ENCODE data around the gene SOST.

Gene SOST

DNA sequence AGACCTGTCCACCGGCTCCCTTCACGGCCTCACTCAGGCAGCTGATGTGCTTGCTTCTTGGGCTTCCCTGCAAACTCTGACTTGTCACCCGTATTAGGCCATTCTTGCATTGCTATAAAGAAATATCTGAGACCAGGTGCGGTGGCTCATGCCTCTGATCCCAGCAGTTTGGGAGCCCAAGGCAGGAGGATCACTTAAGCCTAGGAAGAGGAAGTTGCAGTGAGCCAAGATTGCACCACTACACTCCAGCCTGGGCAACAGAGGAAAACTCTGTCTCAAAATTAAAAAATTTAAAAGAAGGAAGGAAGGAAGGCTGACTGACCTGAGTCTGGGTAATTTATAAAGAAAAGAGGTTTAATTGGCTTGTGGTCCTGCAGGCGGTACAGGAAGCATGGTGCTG, 17.0 kb downstream of the SOST start:
- DNase-seq (ENCODE audit: low read depth) = no peak

DNA sequence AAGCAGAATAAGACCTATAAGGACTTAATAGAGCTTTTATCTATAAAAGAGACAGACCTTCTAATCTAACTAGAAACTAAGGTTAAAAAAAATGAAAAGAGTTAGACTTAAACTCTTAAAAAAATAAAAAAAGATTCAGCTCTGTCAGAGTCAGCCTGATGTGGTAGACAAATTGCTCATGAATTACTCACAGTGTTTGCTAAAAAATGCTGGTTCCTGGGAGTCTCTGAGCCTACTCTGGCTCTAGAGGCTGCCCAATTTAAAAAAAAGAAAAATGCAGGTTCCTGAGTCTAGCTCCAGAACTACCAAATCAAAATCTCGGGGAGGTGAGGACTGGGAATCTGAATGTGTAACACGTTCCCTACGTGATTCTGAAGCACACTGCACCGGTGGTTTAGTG, 18.1 kb downstream of the SOST start:
- DNase-seq (ENCODE audit: low read depth) = no peak

GRCh38 chr17:43737722-43738121, 20.9 kb downstream of the SOST start:
- no peak for DNase-seq (ENCODE audit: low read depth)

GRCh38 chr17:43736389-43736788, 22.2 kb downstream of the SOST start:
- no peak for DNase-seq (ENCODE audit: low read depth)

DNA sequence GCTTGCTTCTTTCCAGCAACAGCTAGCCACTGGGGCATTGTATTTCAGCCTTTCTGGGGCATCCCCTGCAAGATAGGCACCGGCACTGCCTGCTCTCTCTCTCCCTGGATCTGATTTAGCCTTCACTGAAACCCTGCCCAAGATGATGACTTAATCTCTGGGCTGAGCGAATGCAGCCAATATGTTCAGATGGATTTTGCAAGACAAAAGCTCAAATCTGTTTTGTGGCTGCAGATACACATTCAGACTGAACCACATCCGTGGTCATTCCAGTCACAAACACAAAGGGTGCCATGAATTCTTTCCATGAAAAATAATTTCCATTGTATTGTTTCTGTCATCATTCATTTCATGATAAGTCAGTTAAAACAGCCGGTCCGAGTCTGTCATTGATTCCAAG, 24.2 kb downstream of the SOST start:
- DNase-seq (ENCODE audit: low read depth) = no peak

DNA sequence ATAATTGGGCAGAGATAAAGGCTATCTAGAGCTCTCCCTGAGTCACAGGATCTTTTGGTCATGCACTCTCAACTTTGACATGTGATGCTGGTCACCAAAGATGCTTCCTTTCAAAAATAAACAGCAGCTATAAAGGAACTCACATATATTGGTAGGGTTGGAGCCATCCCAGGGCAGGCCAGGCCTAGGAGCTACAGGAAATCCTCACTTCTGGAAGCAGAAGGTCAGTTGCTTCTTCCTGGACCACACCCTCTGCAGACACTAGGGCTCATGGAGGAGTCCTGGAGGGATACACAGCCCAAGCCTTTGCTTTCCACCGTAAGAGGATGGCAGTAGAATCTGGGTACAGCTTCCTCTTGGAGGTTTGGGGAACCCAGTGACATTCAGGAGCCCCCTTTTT, 24.6 kb downstream of the SOST start:
- no peak for DNase-seq (ENCODE audit: low read depth)

DNA sequence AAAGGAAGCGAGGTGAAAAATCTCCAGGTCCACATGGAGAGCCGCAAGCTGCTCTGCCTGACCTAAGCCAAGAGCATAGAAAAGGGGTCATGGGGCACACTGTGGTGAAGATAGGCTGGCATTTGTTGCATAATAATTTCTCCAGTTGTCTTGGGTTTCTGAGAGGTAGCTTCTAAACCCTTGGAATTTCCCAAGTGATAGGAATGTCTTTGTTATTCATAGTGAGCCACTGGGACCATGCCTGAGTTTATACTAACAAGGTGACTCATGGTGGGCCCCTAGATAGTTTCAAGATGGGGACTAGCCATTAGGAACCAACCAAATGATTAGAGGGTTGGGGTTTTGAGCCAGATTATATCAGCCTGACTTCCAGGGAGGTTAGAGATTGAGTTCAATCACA, 25.6 kb downstream of the SOST start:
- no peak for DNase-seq (ENCODE audit: low read depth)

DNA sequence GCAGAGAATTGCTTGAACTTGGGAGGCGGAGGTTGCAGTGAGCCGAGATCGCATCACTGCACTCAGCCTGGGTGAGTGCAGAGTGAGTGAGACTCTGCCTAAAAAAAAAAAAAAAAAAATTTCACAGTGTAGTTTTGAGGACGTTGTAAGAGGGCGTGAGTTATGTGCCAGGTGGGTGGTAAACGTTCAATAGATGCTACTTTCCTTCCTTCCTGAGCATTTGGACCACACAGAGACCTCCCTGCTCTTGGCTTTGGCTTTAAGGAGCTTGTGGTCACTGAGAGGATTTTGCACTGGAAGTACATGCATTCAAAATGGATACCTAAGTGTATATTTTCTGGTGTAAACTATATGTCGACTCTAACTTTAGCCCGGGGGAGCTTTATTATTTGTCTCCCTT, 30.5 kb downstream of the SOST start:
- no peak for DNase-seq (ENCODE audit: low read depth)

DNA sequence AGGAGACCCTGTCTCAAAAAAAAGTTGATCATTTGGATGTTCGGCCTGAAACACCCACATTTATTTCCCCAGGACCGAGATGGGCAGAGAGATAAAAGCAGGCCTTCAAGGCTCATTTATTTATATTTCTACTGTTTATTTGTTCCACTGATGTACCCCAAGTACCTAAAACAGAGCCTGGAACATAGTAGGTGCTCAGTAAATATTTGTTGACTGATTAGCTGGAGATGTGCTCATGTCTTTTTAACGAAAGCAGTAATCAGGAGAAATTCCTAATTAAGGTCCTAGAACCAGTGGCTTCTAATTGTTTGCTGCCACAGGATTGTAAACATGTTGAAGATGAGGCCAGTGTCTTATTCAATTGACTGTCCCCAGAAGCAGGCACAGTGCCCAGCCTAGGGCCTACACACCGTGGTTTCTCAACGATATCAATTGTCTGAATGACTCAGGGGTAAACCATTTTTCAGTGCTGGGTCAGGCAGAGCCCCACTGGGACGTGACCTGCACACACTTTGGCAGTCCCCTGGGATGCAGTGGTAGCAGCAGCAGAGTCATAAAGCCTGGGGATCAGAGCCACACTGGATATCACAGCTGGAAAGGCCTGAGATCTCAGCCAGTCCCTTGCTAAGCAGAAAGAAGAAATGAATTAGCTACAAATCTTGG, 34.8 kb downstream of the SOST start:
- no peak for DNase-seq (ENCODE audit: low read depth)

GRCh38 chr17:43722870-43723665, 35.5 kb downstream of the SOST start:
- DNase-seq (ENCODE audit: low read depth) = no peak

- DNase-seq (ENCODE audit: low read depth) = no peak
These were observed 36.3 kb downstream of the SOST start for GRCh38 chr17:43722269-43722619.

GRCh38 chr17:43721537-43722268, 36.9 kb downstream of the SOST start:
- DNase-seq (ENCODE audit: low read depth) = no peak

DNA sequence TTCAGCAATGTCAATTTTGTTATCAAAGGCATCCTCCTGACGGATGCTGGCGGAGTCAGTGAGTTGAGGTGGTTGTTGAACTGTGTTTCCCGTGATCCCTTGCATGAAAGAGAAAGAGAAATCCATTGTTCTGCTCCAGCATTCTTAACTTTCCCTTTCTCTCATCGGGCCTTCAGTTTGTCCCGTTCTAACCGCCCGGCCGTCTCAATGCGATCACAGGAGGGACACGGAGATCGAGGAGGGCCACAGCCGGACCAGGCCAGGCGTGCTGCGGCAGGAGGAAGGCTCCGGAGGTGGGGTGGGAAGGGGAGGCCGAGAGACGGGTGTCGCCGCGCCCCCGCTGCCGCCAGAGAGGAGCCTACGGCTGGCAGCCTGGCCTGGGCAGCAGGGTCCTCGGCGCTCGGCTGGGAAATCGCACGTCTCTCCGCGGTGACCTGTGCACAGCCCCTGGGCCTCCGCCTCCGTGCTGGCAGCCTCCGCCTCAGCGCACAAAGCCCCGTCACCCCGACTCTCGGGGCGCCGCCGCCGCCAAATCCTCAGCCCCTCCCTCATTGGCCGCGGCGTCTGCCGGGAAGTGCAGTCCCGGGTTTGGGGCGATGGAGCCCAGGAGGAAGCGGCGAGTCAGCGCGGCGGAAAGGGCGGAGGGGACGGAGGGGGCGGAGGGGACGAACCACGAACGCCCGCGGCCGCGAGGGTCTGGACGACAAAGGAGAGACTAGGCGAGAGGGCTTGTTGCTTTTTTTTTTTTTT, 38.1 kb downstream of the SOST start:
- peak; percentile 64 for DNase-seq (ENCODE audit: low read depth)

- DNase-seq (ENCODE audit: low read depth) = no peak
These were observed 39.0 kb downstream of the SOST start for GRCh38 chr17:43719578-43719977.

DNA sequence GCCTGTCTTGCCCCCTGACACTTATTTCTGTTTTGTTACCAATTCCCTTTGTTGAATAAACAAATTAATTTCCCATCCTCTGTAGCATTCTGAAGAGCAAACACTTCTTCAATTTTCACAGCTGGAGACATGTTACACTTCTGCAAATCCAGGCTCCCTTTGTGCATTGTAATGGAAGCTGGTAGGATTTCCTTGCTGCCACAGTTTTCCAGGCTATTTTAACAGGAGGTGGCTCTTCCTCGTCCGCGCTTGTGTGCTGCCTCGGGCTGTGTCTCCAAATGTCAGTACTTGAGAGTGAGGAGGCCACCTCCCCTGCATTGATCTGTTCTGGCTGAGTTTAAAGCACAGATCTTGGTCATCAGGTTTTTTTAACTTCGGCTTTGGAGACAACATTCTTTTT, 40.0 kb downstream of the SOST start:
- no peak for DNase-seq (ENCODE audit: low read depth)

DNA sequence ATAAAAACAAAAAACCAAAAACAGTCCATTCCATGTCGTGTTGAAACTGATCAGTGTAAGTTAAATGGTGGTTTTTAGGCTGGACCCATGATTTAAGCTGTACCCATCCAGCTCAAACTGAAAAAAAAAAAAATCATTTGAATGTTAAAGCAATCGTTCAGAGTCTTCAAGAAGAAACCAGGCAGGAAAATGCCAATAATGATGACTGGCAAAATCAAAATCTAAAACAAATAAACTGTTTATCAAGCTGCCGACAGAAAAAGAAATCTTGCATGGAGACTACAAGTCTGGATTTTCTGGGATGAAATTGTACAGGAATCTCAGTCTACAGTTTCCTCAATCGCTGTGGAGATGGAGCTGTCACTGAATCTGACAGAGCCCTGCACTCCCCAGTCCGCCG, 40.7 kb downstream of the SOST start:
- no peak for DNase-seq (ENCODE audit: low read depth)

DNA sequence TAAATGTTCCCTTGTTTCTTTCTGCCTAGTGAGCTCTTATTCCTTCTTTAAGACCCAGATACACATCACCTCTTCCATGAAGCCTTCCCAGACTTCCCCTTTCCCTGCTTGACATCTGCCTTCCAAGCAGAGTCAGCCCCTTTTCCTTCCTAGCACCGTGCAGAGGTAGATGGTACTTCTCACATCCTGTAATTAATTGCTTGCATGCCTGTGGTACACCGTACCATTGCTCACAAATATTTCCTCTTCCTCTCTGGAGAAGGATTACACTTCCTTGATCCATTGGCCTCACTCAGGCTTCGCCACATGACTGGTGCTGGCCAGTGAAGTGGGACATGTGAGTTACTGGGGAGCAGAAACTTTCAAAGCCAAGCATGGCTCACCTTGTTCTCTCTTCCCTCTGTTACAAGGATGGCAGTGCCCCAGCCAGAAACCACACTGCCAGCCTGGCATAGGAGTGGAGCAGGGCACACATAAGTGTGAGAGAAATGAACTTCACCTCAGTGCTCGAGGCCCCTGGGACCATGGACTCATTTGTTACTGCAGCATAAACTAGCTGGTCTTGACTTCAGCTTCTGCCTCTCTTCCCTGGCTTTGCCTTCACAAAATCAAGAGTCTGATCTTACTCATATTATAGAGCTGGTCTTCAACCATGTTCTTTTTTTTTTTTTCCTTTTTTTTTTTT, 44.0 kb downstream of the SOST start:
- DNase-seq (ENCODE audit: low read depth) = no peak

GRCh38 chr17:43713494-43714162, 45.0 kb downstream of the SOST start:
- DNase-seq (ENCODE audit: low read depth) = no peak

DNA sequence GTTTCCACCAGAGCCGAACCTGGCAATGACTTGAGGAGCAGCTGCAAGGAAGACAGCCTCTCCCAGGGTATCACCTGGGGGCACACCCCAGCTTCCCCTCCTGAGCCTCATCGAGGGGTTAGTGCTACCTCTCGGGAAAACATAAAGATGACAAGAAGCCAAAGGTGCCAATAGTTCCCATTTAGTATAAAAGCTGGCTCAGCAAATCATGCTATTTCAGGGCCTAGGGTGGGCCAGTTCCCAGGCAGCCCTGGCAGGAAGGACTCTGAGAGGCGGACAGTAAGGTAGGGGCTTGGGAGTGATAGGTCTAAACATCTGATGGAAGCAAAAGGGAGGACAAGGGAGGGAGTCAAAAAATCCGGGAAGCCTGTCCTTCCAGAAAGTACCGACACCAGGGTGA, 46.2 kb downstream of the SOST start:
- DNase-seq (ENCODE audit: low read depth) = no peak

DNA sequence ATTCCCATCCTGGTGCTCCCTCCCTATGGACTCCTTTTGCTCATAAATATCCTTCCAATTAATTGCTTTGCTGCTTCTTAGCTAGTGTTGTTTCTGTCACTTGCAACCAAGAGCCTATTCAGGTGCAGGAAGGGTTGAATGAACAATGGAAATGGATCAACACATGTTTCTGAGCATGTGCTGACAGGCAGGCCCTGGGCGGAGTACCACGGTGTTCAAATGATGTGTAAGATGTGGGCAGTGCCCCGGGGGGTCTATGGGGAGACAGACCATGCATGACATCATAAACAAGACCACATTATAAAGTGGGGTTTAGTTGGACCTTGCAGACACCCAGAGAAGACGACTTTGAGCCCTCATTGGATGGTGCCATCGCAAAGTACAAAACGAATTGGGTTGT, 48.5 kb downstream of the SOST start:
- DNase-seq (ENCODE audit: low read depth) = no peak

- no peak for DNase-seq (ENCODE audit: low read depth)
These were observed 49.4 kb downstream of the SOST start for GRCh38 chr17:43709210-43709609.

Data from stimulated activated CD8-positive, alpha-beta memory T cell treated with anti-CD3 and anti-CD28 coated beads, Interleukin-4, amount 100 ng/mL, for 24 hours (primary cell).